ENCODE measurements around the gene LRIT2. TPM values are rescaled to one million over a fixed set of nuclear protein-coding genes. Genes with fewer than 3 reads are reported as not detected.
A peak's percentile ranks its signal among the peaks of the same experiment; 100 is the strongest.

LRIT2 gene
- total and polyA plus RNA-seq, 8 donors: not detected

DNA sequence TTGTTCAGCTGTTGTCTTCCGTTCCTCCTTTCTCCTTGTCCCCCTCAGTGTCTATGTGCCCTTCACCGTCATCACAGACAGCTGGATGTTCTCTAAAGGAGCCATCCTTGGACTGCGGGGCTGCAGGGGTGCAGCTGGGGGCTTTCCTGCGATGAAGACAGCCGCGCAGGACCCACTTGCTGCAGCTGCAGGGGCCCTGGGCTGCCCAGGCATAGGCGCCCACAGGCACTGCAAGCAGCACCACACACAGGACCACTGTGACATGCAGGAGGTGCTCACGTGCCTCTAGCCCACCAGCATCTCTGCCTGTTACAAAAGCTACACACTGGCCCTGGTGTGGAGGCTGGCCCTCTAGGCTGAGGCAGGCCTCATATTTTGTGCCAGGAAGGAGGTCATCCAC, 3.4 kb downstream of the LRIT2 start:
- Histone ChIP-seq H3K27ac (no peak overlapping the region), H3K27me3 (no peaks in the 10 kb centered on the region), H3K4me3 (no peak overlapping the region), H3K36me3 (no peaks in the 10 kb centered on the region), H3K9me3 (no peaks in the 10 kb centered on the region), H3K4me1 (no peaks in the 10 kb centered on the region)
- intact Hi-C loops (cut with DNase I): no loop called here
- no peak for ATAC-seq
- DNase-seq: no peak
- FAIRE-seq: no peak
- TF ChIP-seq, protein P1, sequence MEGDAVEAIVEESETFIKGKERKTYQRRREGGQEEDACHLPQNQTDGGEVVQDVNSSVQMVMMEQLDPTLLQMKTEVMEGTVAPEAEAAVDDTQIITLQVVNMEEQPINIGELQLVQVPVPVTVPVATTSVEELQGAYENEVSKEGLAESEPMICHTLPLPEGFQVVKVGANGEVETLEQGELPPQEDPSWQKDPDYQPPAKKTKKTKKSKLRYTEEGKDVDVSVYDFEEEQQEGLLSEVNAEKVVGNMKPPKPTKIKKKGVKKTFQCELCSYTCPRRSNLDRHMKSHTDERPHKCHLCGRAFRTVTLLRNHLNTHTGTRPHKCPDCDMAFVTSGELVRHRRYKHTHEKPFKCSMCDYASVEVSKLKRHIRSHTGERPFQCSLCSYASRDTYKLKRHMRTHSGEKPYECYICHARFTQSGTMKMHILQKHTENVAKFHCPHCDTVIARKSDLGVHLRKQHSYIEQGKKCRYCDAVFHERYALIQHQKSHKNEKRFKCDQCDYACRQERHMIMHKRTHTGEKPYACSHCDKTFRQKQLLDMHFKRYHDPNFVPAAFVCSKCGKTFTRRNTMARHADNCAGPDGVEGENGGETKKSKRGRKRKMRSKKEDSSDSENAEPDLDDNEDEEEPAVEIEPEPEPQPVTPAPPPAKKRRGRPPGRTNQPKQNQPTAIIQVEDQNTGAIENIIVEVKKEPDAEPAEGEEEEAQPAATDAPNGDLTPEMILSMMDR (IDR thresholded peaks at IDR 0.05): no peak
- WGBS, 2 donors: 68 to 70% methylated on average over 8 of the region's 8 CpGs

DNA sequence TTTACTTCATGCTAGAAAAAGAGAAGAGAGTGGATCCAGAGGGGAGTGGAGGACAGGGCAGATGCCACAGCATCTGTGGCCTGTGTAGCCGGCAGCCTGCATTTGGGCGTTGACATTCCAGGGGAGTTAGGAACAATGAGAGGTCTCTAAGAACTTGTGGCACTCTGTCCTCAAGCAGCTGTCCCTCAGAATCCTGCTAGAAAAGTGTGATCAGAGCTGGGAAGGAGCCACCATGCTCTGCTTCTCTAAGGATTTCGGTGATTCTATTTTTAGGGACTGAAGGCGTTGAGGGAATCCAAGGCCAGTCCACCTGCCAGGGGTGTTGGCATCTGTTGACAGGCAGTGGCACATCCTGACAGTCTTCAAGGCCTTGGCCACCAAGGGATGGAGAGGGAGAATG, 7.6 kb downstream of the LRIT2 start:
- DNase-seq: no peak
- Histone ChIP-seq H3K4me3 (no peak overlapping the region), H3K27me3 (no peaks in the 10 kb centered on the region), H3K4me1 (no peaks in the 10 kb centered on the region), H3K9me3 (no peaks in the 10 kb centered on the region), H3K36me3 (no peaks in the 10 kb centered on the region), H3K27ac (no peak overlapping the region)
- FAIRE-seq: no peak
- no peak for ATAC-seq
- TF ChIP-seq, protein P1 (IDR thresholded peaks at IDR 0.05): no peak
- 78 to 82% methylated on average over 4 of the region's 4 CpGs for WGBS, 2 donors
- intact Hi-C loops (cut with DNase I): no loop called here

DNA sequence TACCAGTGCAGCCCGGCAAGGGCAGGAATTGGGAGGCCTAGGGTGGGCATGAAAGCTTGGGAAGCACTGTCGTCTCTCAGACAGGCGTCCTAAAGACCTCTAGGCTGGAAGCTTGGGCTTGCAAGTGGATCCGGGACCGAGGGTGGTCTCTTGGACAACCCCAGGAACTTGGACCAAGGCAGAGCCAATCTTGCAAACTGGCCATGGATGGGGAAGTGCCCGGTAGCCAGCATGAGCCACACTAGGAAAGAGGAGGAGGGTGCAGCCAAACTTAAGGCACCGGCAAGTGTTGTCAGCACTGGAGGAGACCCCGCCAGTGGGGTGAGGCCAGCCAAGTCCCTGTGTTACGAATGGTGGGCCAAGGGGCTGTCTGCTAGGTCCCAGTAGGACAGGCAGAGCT, 8.5 kb downstream of the LRIT2 start:
- Histone ChIP-seq H3K9me3 (no peaks in the 10 kb centered on the region), H3K27me3 (no peaks in the 10 kb centered on the region), H3K4me1 (no peaks in the 10 kb centered on the region), H3K4me3 (no peak overlapping the region), H3K27ac (no peak overlapping the region), H3K36me3 (no peaks in the 10 kb centered on the region)
- TF ChIP-seq, protein P1 (IDR thresholded peaks at IDR 0.05): no peak
- intact Hi-C loops (cut with DNase I): no loop called here
- ATAC-seq (no peak), FAIRE-seq (no peak), DNase-seq (no peak)
- 68 to 72% methylated on average over 9 of the region's 9 CpGs for WGBS, 2 donors

DNA sequence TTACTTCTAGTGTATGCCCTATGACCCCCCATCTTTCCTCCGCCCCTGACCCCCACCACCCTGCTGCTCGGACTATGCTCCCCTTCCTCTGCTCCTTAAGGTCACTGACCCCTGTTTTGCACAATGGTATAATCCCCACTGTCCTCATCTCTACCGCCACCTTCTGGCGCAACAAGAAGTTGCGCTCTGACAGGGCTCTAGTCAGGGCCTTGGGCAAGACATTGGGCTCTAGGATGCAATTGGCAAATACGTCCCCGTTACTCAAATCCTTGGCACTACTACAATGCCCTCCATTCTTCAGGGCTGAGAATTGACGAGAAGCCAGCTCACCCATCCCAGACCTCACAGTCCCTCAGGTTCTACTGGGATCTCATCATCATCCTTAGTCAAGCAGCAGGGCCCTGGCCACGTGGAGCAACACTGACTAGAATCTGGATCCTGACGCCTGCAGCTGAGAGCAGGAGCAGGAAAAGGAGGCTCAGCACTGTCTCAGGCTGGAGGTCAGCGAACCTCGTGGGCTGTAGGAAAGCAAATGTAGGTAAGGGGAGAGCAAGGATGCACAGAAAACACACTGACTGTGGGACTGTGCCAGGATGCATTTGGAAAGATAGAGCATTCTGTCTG, 10.6 kb downstream of the LRIT2 start:
- TF ChIP-seq, protein P1 (IDR thresholded peaks at IDR 0.05): no peak
- Histone ChIP-seq H3K4me3 (no peak overlapping the region), H3K27me3 (no peaks in the 10 kb centered on the region), H3K27ac (no peak overlapping the region), H3K9me3 (no peaks in the 10 kb centered on the region), H3K36me3 (no peaks in the 10 kb centered on the region), H3K4me1 (no peaks in the 10 kb centered on the region)
- 41 to 44% methylated on average over 12 of the region's 12 CpGs for WGBS, 2 donors
- peak in 2 of 4 donors; percentile 32 to 69 for ATAC-seq
- intact Hi-C loops (cut with DNase I): no loop called here
- no peak for DNase-seq
- no peak for FAIRE-seq

DNA sequence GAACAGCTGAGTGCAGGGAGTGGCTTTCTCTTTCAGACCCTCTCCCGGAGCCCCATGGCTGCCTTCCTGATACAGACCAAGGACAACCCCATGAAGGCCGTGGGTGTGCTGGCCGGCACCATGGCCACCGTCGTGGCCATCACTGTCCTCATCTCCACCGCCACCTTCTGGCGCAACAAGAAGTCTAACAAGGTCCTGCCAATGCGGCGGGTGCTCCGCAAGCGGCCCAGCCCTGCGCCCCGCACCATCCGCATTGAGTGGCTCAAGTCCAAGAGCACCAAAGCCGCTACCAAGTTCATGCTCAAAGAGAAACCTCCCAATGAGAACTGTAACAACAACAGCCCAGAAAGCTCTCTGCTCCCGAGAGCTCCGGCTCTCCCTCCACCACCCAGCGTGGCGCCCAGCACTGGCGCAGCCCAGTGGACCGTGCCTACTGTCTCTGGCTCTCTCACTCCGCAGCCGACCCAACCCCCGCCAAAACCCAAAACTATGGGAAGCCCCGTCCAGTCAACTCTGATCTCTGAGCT, 11.2 kb downstream of the LRIT2 start:
- FAIRE-seq (no peak), ATAC-seq (no peak), DNase-seq (no peak)
- Histone ChIP-seq H3K9me3 (no peaks in the 10 kb centered on the region), H3K27ac (no peak overlapping the region), H3K4me3 (no peak overlapping the region), H3K4me1 (no peaks in the 10 kb centered on the region), H3K36me3 (no peaks in the 10 kb centered on the region), H3K27me3 (no peaks in the 10 kb centered on the region)
- TF ChIP-seq, protein P1 (IDR thresholded peaks at IDR 0.05): no peak
- intact Hi-C loops (cut with DNase I): no loop called here
- WGBS, 2 donors: 57 to 74% methylated on average over 25 of the region's 25 CpGs
